ENCODE measurements around the gene AEBP2.

AEBP2 gene

GRCh38 chr12:19435831-19436497, 3.3 kb upstream of the AEBP2 start:
- Histone ChIP-seq H3K27ac (no peak overlapping the region), H3K4me3 (no peak overlapping the region), H3K4me2 (no peak overlapping the region), H4K20me1 (peaks cover 9% of the 10 kb centered on the region), H3K4me1 (peaks cover 19% of the 10 kb centered on the region), H3K9ac (no peak overlapping the region), H3K27me3 (no peaks in the 10 kb centered on the region), H3K9me3 (no peaks in the 10 kb centered on the region), H3K36me3 (no peaks in the 10 kb centered on the region)
- no peak for TF ChIP-seq Cebpa-rat (IDR thresholded peaks at IDR 0.05)

DNA sequence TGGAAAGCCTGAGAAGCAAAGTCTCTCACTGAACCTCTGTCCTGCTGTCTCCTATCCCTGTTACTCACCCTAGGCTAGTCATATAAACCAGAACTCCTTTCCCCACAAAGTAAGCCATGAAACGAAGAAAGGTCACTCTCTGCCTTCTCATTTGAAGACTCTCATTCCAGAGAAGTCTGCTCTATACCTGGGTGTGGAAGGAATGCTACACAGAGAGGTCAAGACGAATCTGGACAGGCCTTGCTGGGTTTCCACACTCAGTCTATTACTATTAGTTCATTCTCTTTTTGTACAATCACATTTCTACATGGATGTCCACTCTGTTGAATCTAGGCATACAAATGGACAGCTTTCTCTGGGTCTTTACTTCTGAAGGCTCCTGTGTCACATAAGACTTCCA, 2.4 kb upstream of the AEBP2 start:
- no peak overlapping the region for H3K27ac ChIP-seq
- H3K9me3 ChIP-seq, result no peaks in the 10 kb centered on the region
- H3K4me3 ChIP-seq, result no peak overlapping the region
- H3K4me2 ChIP-seq, result no peak overlapping the region
- H3K27me3 ChIP-seq, result no peaks in the 10 kb centered on the region
- H3K36me3 ChIP-seq, result no peaks in the 10 kb centered on the region
- no peak for TF ChIP-seq Cebpa-rat (IDR thresholded peaks at IDR 0.05)
- peaks cover 22% of the 10 kb centered on the region for H3K4me1 ChIP-seq
- peaks cover 19% of the 10 kb centered on the region for H4K20me1 ChIP-seq
- no peak overlapping the region for H3K9ac ChIP-seq

DNA sequence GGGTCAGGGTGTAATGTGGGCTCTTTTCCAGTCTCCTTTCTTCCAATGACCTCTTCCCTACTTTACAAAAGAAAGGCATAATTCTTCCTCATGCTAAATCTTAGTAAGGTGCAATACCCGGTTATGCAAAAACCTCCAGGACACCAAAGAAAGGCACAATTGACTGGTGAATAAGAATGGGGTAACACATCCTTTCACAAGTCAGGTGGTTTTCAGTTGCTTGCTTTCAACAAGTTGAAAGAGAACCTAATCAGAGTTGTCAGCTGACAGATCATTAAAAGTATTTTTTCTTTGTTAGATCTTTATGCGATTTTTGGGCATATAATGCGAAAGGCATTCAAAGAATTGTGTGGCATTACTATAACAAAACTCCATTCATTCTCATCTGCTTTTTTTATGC, 1.3 kb upstream of the AEBP2 start:
- H3K4me2 ChIP-seq, result no peak overlapping the region
- peaks cover 26% of the 10 kb centered on the region for H3K4me1 ChIP-seq
- H3K9me3 ChIP-seq, result no peaks in the 10 kb centered on the region
- H4K20me1 ChIP-seq, result peaks cover 29% of the 10 kb centered on the region
- no peak overlapping the region for H3K27ac ChIP-seq
- TF ChIP-seq Cebpa-rat (IDR thresholded peaks at IDR 0.05), result no peak
- no peak overlapping the region for H3K4me3 ChIP-seq
- no peaks in the 10 kb centered on the region for H3K27me3 ChIP-seq
- H3K36me3 ChIP-seq, result peaks cover 2% of the 10 kb centered on the region
- no peak overlapping the region for H3K9ac ChIP-seq

DNA sequence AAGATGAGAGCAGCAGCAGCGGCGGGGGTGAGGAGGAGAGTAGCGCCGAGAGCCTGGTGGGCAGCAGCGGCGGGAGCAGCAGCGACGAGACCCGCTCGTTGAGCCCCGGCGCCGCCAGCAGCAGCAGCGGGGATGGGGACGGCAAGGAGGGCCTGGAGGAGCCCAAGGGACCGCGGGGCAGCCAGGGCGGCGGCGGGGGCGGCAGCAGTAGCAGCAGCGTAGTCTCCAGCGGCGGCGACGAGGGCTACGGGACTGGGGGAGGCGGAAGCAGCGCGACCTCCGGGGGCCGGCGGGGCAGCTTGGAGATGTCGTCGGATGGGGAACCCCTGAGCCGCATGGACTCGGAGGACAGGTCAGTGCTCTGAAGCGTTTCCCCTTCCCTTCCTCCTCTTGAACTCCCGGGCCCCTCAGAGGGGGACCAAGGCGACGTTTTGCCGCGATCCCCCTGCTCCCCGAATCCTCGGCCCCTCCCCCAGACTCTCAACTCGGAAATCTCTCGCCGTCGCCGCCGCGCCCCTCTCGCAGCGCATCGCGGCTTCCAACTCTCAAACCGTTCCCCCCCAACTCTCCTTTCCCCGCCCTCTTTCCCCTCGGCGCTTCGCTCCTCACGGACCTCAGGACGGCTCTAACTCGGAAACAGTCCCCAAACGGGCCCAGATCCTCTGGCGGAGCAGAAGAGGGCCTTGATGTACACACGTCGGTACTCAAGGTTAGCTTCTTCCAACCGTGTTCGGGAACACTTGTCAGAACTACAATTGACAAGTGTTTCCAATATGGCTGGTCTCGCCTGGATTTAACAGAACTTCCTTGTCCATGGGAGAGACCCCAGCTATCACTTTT, 947 bp downstream of the AEBP2 start:
- Histone ChIP-seq H3K9ac (peak overlapping the region; percentile 87), H3K9me3 (no peaks in the 10 kb centered on the region), H4K20me1 (peaks cover 52% of the 10 kb centered on the region), H3K27me3 (no peaks in the 10 kb centered on the region), H3K4me2 (peak overlapping the region; percentile 79), H3K4me3 (peak overlapping the region; percentile 83), H3K36me3 (peaks cover 19% of the 10 kb centered on the region), H3K27ac (peak overlapping the region; percentile 90), H3K4me1 (peaks cover 17% of the 10 kb centered on the region)
- TF ChIP-seq Cebpa-rat (IDR thresholded peaks at IDR 0.05), result no peak

GRCh38 chr12:19440916-19441315, 1.6 kb downstream of the AEBP2 start:
- H3K4me3 ChIP-seq, result peak overlapping the region; percentile 83
- no peaks in the 10 kb centered on the region for H3K9me3 ChIP-seq
- H3K36me3 ChIP-seq, result peaks cover 26% of the 10 kb centered on the region
- peak overlapping the region; percentile 79 for H3K4me2 ChIP-seq
- H3K4me1 ChIP-seq, result peaks cover 17% of the 10 kb centered on the region
- no peaks in the 10 kb centered on the region for H3K27me3 ChIP-seq
- peaks cover 58% of the 10 kb centered on the region for H4K20me1 ChIP-seq
- peak overlapping the region; percentile 90; the same call in 1 of the 2 replicates for H3K27ac ChIP-seq
- no peak for TF ChIP-seq Cebpa-rat (IDR thresholded peaks at IDR 0.05)
- H3K9ac ChIP-seq, result peak overlapping the region; percentile 87

DNA sequence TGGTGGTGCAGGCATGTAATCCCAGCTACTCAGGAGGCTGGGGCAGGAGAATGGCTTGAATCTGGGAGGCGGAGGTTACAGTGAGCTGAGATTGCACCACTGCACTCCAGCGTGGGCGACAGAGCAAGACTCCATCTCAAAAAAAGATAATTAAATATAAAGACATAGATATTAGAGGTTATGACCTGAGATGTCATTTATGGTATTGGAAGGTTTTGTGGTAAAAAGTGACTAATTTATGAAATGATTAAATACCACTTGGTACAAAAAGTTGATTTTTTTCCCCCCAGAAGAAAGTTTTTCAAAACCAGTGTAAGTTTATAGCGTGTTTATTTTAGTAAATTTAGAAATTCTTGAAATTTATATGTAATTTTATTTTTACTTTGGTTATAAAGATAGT, 4.3 kb downstream of the AEBP2 start:
- H3K36me3 ChIP-seq, result peaks cover 41% of the 10 kb centered on the region
- no peak overlapping the region for H3K9ac ChIP-seq
- peaks cover 85% of the 10 kb centered on the region for H4K20me1 ChIP-seq
- H3K4me1 ChIP-seq, result peaks cover 17% of the 10 kb centered on the region
- H3K4me2 ChIP-seq, result no peak overlapping the region
- TF ChIP-seq Cebpa-rat (IDR thresholded peaks at IDR 0.05), result no peak
- no peaks in the 10 kb centered on the region for H3K9me3 ChIP-seq
- H3K27ac ChIP-seq, result no peak overlapping the region
- H3K27me3 ChIP-seq, result no peaks in the 10 kb centered on the region
- no peak overlapping the region for H3K4me3 ChIP-seq

DNA sequence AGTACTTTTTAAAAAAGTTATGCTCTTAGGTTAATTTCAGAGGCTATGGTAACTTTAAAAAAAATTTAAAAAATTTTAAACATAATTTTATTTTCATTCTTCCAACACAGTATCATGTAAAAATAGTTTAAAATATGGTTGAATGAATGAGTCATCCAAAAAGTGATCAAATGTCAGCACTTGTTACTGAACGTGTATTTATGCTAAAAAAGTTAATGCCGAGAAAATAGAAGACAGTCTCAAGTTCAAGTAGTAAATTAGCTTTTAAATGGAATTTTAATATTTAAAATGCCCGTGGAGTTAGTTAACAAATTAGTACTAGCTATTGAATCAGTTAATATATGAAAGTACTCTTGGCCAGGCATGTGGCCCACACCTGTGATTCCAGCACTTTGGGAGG, 4.8 kb downstream of the AEBP2 start:
- peaks cover 14% of the 10 kb centered on the region for H3K4me1 ChIP-seq

DNA sequence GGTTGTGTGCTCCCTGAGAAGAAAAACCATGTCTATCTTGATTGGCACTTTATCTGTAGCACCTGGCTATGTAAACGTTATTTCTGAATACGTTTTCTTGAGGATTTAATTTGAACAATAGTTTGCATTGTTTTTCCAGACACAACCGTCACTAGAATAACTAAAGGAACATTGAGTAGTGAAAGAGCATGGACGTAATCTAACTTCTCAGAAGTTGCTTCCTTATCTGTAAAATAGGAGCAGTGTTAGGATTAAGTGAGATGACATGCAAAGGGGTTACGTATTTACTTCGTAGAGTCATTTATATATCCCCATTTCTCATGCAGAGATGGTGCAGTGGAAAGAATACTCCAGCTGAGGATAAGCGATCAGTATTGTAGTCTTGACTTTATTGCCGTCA, 8.1 kb downstream of the AEBP2 start:
- Histone ChIP-seq H3K4me1 (peaks cover 2% of the 10 kb centered on the region), H3K9me3 (no peaks in the 10 kb centered on the region), H3K4me2 (no peak overlapping the region), H3K4me3 (no peak overlapping the region), H3K27ac (no peak overlapping the region), H3K9ac (no peak overlapping the region), H4K20me1 (peaks cover 100% of the 10 kb centered on the region), H3K27me3 (no peaks in the 10 kb centered on the region), H3K36me3 (peaks cover 56% of the 10 kb centered on the region)
- TF ChIP-seq Cebpa-rat (IDR thresholded peaks at IDR 0.05), result no peak

More for the DNA sequence above, 4.8 kb downstream of the AEBP2 start:
- no peak overlapping the region for H3K4me3 ChIP-seq
- H4K20me1 ChIP-seq, result peaks cover 90% of the 10 kb centered on the region
- H3K27ac ChIP-seq, result no peak overlapping the region
- H3K9me3 ChIP-seq, result no peaks in the 10 kb centered on the region
- H3K27me3 ChIP-seq, result no peaks in the 10 kb centered on the region
- TF ChIP-seq Cebpa-rat (IDR thresholded peaks at IDR 0.05), result no peak
- H3K9ac ChIP-seq, result no peak overlapping the region
- no peak overlapping the region for H3K4me2 ChIP-seq
- H3K36me3 ChIP-seq, result peaks cover 41% of the 10 kb centered on the region

GRCh38 chr12:19449814-19450213, 10.5 kb downstream of the AEBP2 start:
- no peaks in the 10 kb centered on the region for H3K4me1 ChIP-seq
- peaks cover 22% of the 10 kb centered on the region for H3K9me3 ChIP-seq
- no peak for TF ChIP-seq Cebpa-rat (IDR thresholded peaks at IDR 0.05)
- peaks cover 100% of the 10 kb centered on the region for H4K20me1 ChIP-seq
- no peak overlapping the region for H3K4me2 ChIP-seq
- H3K36me3 ChIP-seq, result peaks cover 62% of the 10 kb centered on the region
- no peak overlapping the region for H3K27ac ChIP-seq
- no peaks in the 10 kb centered on the region for H3K27me3 ChIP-seq
- no peak overlapping the region for H3K9ac ChIP-seq
- H3K4me3 ChIP-seq, result no peak overlapping the region

DNA sequence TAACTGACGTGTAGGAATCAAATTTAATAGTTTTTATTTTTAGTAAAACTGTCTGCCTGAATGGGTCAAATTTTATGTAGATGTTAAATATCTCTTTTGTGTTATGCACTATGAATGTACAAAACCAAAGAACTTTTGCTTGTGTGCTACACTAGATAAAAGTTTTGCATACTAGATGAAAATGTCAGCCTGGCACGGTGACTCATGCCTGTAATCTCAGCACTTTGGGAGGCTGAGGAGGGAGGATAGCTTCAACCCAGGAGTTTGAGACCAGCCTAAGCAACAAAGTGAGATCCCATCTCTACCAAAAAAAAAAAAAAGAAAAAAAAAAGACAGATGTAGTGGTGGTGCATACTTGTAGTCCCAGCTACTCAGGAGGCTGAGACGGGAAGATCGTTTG, 11.1 kb downstream of the AEBP2 start:
- Histone ChIP-seq H4K20me1 (peaks cover 100% of the 10 kb centered on the region), H3K36me3 (peaks cover 62% of the 10 kb centered on the region)

More for the DNA sequence above, 11.1 kb downstream of the AEBP2 start:
- Histone ChIP-seq H3K27me3 (no peaks in the 10 kb centered on the region), H3K4me2 (no peak overlapping the region), H3K27ac (no peak overlapping the region), H3K9me3 (peaks cover 28% of the 10 kb centered on the region), H3K4me1 (no peaks in the 10 kb centered on the region), H3K9ac (no peak overlapping the region), H3K4me3 (no peak overlapping the region)
- no peak for TF ChIP-seq Cebpa-rat (IDR thresholded peaks at IDR 0.05)

Measured in BLaER1 (cell line).